Measurements from ENCODE around the gene OS9. TPM values are rescaled to one million over a fixed set of nuclear protein-coding genes. Genes with fewer than 3 reads are reported as not detected.

The OS9 gene
- total RNA-seq, 1 experiment from 2014 or later: 145 TPM

DNA sequence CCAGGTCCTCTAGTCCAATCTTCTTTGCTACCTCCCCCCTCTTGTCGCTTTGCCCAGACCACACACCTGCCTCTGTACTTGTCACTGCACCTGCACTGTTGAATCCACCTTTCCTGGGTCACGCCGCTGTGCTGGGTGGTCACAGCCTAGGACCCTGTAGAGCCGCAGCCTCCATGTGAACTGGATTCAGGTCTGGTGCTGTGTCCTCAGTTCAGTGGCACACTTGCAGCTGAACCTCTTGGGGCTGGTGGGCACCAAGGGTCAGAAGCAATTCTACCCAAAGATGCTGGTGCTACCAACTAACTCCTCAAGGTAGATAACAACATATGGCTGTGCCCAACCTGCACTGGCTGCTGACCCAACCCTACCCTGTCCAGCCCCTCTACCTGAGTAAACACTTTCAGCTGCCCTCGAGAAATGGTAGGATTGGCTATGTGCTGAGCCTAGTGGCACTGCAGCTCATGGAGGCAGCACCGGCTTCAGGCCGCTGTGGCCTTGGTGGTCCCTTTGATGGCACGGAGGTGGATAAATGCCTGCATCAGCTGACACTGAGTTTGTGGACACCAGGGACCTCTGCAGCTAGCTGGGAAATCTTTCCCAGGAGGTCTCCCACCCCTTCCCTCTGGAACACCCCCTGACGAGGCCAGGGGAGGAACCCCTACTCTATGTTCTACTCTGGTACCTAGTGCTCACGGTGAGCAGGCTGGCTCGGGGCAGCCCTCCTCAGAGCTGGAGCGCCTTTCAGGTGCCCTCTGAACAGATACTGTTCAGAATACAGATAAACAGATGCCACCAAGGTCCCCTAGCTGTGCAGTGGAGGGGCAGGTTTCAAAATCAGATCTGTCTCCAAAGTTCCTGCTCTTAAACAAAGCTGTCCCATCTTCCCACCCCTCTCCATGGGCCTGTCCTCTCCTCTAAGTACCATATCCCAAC, 30.3 kb downstream of the OS9 start:
- Histone ChIP-seq H3F3A (ENCODE audit: low read length, unreplicated experiment) (no peaks in the 10 kb centered on the region), H3K36me3 (ENCODE audit: low read depth, low read length) (peaks cover 7% of the 10 kb centered on the region; the same call in 1 of the 2 replicates), H3K9me2 (replicated peaks; ENCODE audit: low read length) (no peaks in the 10 kb centered on the region), H3K27ac (ENCODE audit: low read length) (no peak overlapping the region), H3K27me3 (ENCODE audit: low read length) (no peaks in the 10 kb centered on the region), H3K9me3 (ENCODE audit: low read length) (no peaks in the 10 kb centered on the region), H4K20me1 (ENCODE audit: low read length) (no peaks in the 10 kb centered on the region), H3K4me1 (ENCODE audit: insufficient read depth, low read length) (peaks cover 4% of the 10 kb centered on the region; the same call in 1 of the 2 replicates), H2AFZ (ENCODE audit: low read length) (no peak overlapping the region), H3K79me2 (ENCODE audit: low read length) (no peaks in the 10 kb centered on the region), H3K9ac (ENCODE audit: low read length) (no peak overlapping the region), H3K4me3 (ENCODE audit: low read length) (no peak overlapping the region), H3K4me2 (ENCODE audit: low read length) (no peak overlapping the region)
- POLR2A ChIA-PET (ENCODE audit: unreplicated experiment): no interaction called here
- DNase-seq (no peak), ATAC-seq (no peak)
- intact Hi-C loops (cut with micrococcal nuclease): no loop called here
- no TSS peak for BruUV-seq (replicated peaks)
- TF ChIP-seq EZH2 (IDR thresholded peaks at IDR 0.05; ENCODE audit: low read length, unreplicated experiment): no peak
- no peak for TF ChIP-seq EZH2phosphoT487 (IDR thresholded peaks at IDR 0.05; ENCODE audit: borderline replicate concordance, low read length)
- TF ChIP-seq CTCF (conservative IDR thresholded peaks at IDR 0.05; ENCODE audit: low read depth, low read length): no peak
- CTCF ChIA-PET: no interaction called here

- no peaks in the 10 kb centered on the region for H3F3A ChIP-seq (ENCODE audit: low read length, unreplicated experiment)
- H3K4me3 ChIP-seq (ENCODE audit: low read length): no peak overlapping the region
- TF ChIP-seq CTCF (conservative IDR thresholded peaks at IDR 0.05; ENCODE audit: low read depth, low read length) (no peak), EZH2phosphoT487 (IDR thresholded peaks at IDR 0.05; ENCODE audit: borderline replicate concordance, low read length) (no peak), EZH2 (IDR thresholded peaks at IDR 0.05; ENCODE audit: low read length, unreplicated experiment) (no peak)
- ATAC-seq (no peak), DNase-seq (no peak)
- no peaks in the 10 kb centered on the region for H4K20me1 ChIP-seq (ENCODE audit: low read length)
- no peaks in the 10 kb centered on the region for H3K27me3 ChIP-seq (ENCODE audit: low read length)
- peaks cover 4% of the 10 kb centered on the region; the same call in 1 of the 2 replicates for H3K4me1 ChIP-seq (ENCODE audit: insufficient read depth, low read length)
- intact Hi-C loops (cut with micrococcal nuclease): no loop called here
- H3K9ac ChIP-seq (ENCODE audit: low read length): no peak overlapping the region
- CTCF ChIA-PET: interaction anchor here (0.6 to 1.5 kb wide), 2 partner anchors 11 to 700 kb away, joined by 3 to 9 read pairs; no protein-coding TSS in a partner anchor
- H3K9me3 ChIP-seq (ENCODE audit: low read length): no peaks in the 10 kb centered on the region
- H2AFZ ChIP-seq (ENCODE audit: low read length): no peak overlapping the region
- H3K79me2 ChIP-seq (ENCODE audit: low read length): no peaks in the 10 kb centered on the region
- H3K36me3 ChIP-seq (ENCODE audit: low read depth, low read length): no peaks in the 10 kb centered on the region; the same call in 1 of the 2 replicates
- POLR2A ChIA-PET (ENCODE audit: unreplicated experiment): no interaction called here
- no peak overlapping the region for H3K27ac ChIP-seq (ENCODE audit: low read length)
- no peak overlapping the region for H3K4me2 ChIP-seq (ENCODE audit: low read length)
- BruUV-seq (replicated peaks): no TSS peak
- no peaks in the 10 kb centered on the region for H3K9me2 ChIP-seq (replicated peaks; ENCODE audit: low read length)
These were observed 31.2 kb downstream of the OS9 start for GRCh38 chr12:57724936-57725740.

Data from PC-3 (cell line).